Mesenchymal stem cell (in vitro differentiated cells and primary cell): Measurements from ENCODE around the gene ZBTB16. TPM values are rescaled to one million over a fixed set of nuclear protein-coding genes. Genes with fewer than 3 reads are reported as not detected.

ENCODE experiments used
- DNase-seq: peaks from one replicate; pipeline ENCODE4 v3.0.0-alpha.2; 2013
- H2AFZ ChIP-seq: one replicate; pipeline ENCODE4 v1.6.1; 2013; ENCODE audit warnings: low read depth, mild to moderate bottlenecking, control low read depth, inconsistent platforms, low read length, moderate library complexity
- H2AK5ac ChIP-seq: 2 replicates; pipeline ENCODE4 v1.6.1; 2013; ENCODE audit warnings: low read length, moderate library complexity, mild to moderate bottlenecking, inconsistent platforms; ENCODE audit not compliant: severe bottlenecking
- H2BK120ac ChIP-seq: one replicate; pipeline ENCODE4 v1.6.1; 2013; ENCODE audit warnings: low read depth, mild to moderate bottlenecking, inconsistent platforms, low read length, moderate library complexity
- H2BK12ac ChIP-seq, 2 experiments: one replicate each; pipeline ENCODE4 v1.6.1; 2013; ENCODE audit warnings: inconsistent platforms in 2 of 2, low read length in 2 of 2, mild to moderate bottlenecking in 2 of 2, moderate library complexity in 2 of 2, control low read depth in 1 of 2
- H2BK15ac ChIP-seq: one replicate; pipeline ENCODE4 v1.6.1; 2013; ENCODE audit warnings: mild to moderate bottlenecking, low read depth, inconsistent platforms; ENCODE audit not compliant: poor library complexity, severe bottlenecking
- H2BK5ac ChIP-seq: 2 replicates; pipeline ENCODE4 v1.6.1; 2013; ENCODE audit warnings: low read depth, mild to moderate bottlenecking, low read length, control low read depth, inconsistent platforms; ENCODE audit not compliant: poor library complexity, severe bottlenecking
- H3K14ac ChIP-seq, 2 experiments: one replicate each; pipeline ENCODE4 v1.6.1; 2013; ENCODE audit warnings: inconsistent platforms in 2 of 2, low read length in 2 of 2, control low read depth in 1 of 2, mild to moderate bottlenecking in 1 of 2, moderate library complexity in 1 of 2
- H3K18ac ChIP-seq, 2 experiments: one replicate each; pipeline ENCODE4 v1.6.1; 2013; ENCODE audit warnings: inconsistent platforms in 2 of 2, low read length in 2 of 2, control low read depth in 1 of 2, low read depth in 1 of 2, mild to moderate bottlenecking in 1 of 2
- H3K23ac ChIP-seq, 2 experiments: one replicate each; pipeline ENCODE4 v1.6.1; 2013; ENCODE audit warnings: inconsistent platforms in 2 of 2, low read length in 2 of 2, mild to moderate bottlenecking in 2 of 2, moderate library complexity in 2 of 2, control low read depth in 1 of 2
- H3K27ac ChIP-seq: 2 replicates; pipeline ENCODE4 v1.5.1; 2013; ENCODE audit warnings: mild to moderate bottlenecking, moderate library complexity, low read length, control low read depth, inconsistent platforms; ENCODE audit not compliant: poor library complexity, severe bottlenecking
- H3K27me3 ChIP-seq, 2 experiments: 2 replicates each; pipeline versions ENCODE4 v1.6.1 to v1.7.0; 2013; ENCODE audit warnings: low read length in 2 of 2, mild to moderate bottlenecking in 2 of 2, moderate library complexity in 2 of 2, control low read depth in 1 of 2, inconsistent platforms in 1 of 2; ENCODE audit not compliant: control insufficient read depth in 1 of 2, insufficient read depth in 1 of 2
- H3K36me3 ChIP-seq, 2 experiments: 2 replicates each; pipeline versions ENCODE4 v1.6.1 to v1.7.0; 2013; ENCODE audit warnings: low read length in 2 of 2, control low read depth in 1 of 2, inconsistent platforms in 1 of 2, low read depth in 1 of 2, mild to moderate bottlenecking in 1 of 2; ENCODE audit not compliant: insufficient read depth in 2 of 2, control insufficient read depth in 1 of 2
- H3K4ac ChIP-seq, 2 experiments: one replicate each; pipeline ENCODE4 v1.6.1; 2013; ENCODE audit warnings: inconsistent platforms in 2 of 2, low read length in 2 of 2, mild to moderate bottlenecking in 2 of 2, moderate library complexity in 2 of 2, control low read depth in 1 of 2, low read depth in 1 of 2
- H3K4me1 ChIP-seq: 2 replicates; pipeline ENCODE4 v1.6.1; 2013; ENCODE audit warnings: low read depth, low read length, control low read depth; ENCODE audit not compliant: control insufficient read depth, insufficient read depth
- H3K4me2 ChIP-seq: 2 replicates; pipeline ENCODE4 v1.6.1; 2013; ENCODE audit warnings: low read length, mild to moderate bottlenecking, inconsistent platforms; ENCODE audit not compliant: poor library complexity, severe bottlenecking
- H3K4me3 ChIP-seq, 2 experiments: 2 replicates each; pipeline versions ENCODE4 v1.5.1 to v1.7.0; 2013; ENCODE audit warnings: low read length in 2 of 2, mild to moderate bottlenecking in 2 of 2, control low read depth in 1 of 2, low read depth in 1 of 2; ENCODE audit not compliant: insufficient read depth in 1 of 2
- H3K79me1 ChIP-seq: replicated peaks from 2 replicates; pipeline ENCODE4 v1.6.1; 2013; ENCODE audit warnings: mild to moderate bottlenecking, control low read depth, low read length, inconsistent platforms; ENCODE audit not compliant: poor library complexity, severe bottlenecking
- H3K9ac ChIP-seq: 2 replicates; pipeline ENCODE4 v1.7.0; 2013; ENCODE audit warnings: mild to moderate bottlenecking, low read length, moderate library complexity
- H3K9me3 ChIP-seq: 2 replicates; pipeline ENCODE4 v1.7.0; 2013; ENCODE audit warnings: mild to moderate bottlenecking, low read length; ENCODE audit not compliant: control insufficient read depth
- H4K8ac ChIP-seq: one replicate; pipeline ENCODE4 v1.6.1; 2013; ENCODE audit warnings: inconsistent platforms, mild to moderate bottlenecking, low read length, moderate library complexity
- H4K91ac ChIP-seq: one replicate; pipeline ENCODE4 v1.6.1; 2013; ENCODE audit warnings: mild to moderate bottlenecking, low read length, inconsistent platforms
- WGBS: methylation state at CpG from one replicate; pipeline ENCODE4 v1.1.7; 2013; ENCODE audit warnings: mixed read lengths; 5-methylcytosine and 5-hydroxymethylcytosine counted together
- polyA plus RNA-seq, 2 experiments: library from polyadenylated mRNA; stranded (reverse); fragments of 200-250 nt; gene quantifications; one replicate each; pipeline ENCODE4 v1.2.3, GENCODE V29; 2013

ZBTB16 gene
- polyA plus RNA-seq (2013, experiment 1 of 2), result 2.4 TPM
- polyA plus RNA-seq (2013, experiment 2 of 2), result 2.1 TPM

GRCh38 chr11:114059278-114059983, at the start of gene ZBTB16:
TSS of gene ZBTB16 (plus strand) at chr11:114059711. CDS start at chr11:114063301, 3,590 bp downstream.
- Histone ChIP-seq H3K9ac (no peak within 1 kb of the TSS), H3K4me3 (peak within 1 kb of the TSS; percentile 48 to 82)

GRCh38 chr11:114010931-114011330, 48.6 kb upstream of the ZBTB16 start:
- Histone ChIP-seq H2BK120ac (no peak overlapping the region), H3K36me3 (no peaks in the 10 kb centered on the region), H3K27me3 (peaks cover 3 to 34% of the 10 kb centered on the region in 2 experiments), H3K4me3 (no peak overlapping the region), H2BK5ac (no peak overlapping the region), H3K4me2 (no peak overlapping the region), H4K8ac (no peak overlapping the region), H3K9ac (no peak overlapping the region), H3K4ac (no peak overlapping the region), H3K27ac (no peak overlapping the region), H2AFZ (no peak overlapping the region), H3K23ac (no peak overlapping the region), H2AK5ac (no peak overlapping the region), H3K18ac (no peak overlapping the region), H2BK15ac (no peak overlapping the region), H3K9me3 (no peaks in the 10 kb centered on the region), H4K91ac (no peak overlapping the region), H3K4me1 (no peaks in the 10 kb centered on the region), H2BK12ac (no peak overlapping the region), H3K14ac (no peak overlapping the region), H3K79me1 (no peaks in the 10 kb centered on the region)
- WGBS, result 82% methylated on average over 4 of the region's 4 CpGs
- DNase-seq, result no peak

More at GRCh38 chr11:114059278-114059983, at the start of gene ZBTB16:
- Histone ChIP-seq H3K23ac (peak within 1 kb of the TSS; percentile 39 to 90), H3K36me3 (no peaks in the 10 kb centered on the region), H4K8ac (peak within 1 kb of the TSS; percentile 78), H4K91ac (peak within 1 kb of the TSS; percentile 78), H3K27me3 (peaks cover 81 to 91% of the 10 kb centered on the region in 2 experiments), H2BK120ac (peak within 1 kb of the TSS; percentile 73), H3K4ac (peak within 1 kb of the TSS; percentile 40 to 76), H3K4me1 (peaks cover 24% of the 10 kb centered on the region), H3K27ac (no peak within 1 kb of the TSS), H3K4me2 (peak within 1 kb of the TSS; percentile 94), H3K14ac (peak within 1 kb of the TSS in 1 of 2 experiments; percentile 94), H3K18ac (peak within 1 kb of the TSS; percentile 82 to 95), H3K79me1 (no peaks in the 10 kb centered on the region), H3K9me3 (no peaks in the 10 kb centered on the region), H2BK12ac (peak within 1 kb of the TSS; percentile 63 to 88), H2AK5ac (no peak within 1 kb of the TSS), H2BK15ac (peak within 1 kb of the TSS; percentile 97), H2AFZ (peak within 1 kb of the TSS; percentile 69), H2BK5ac (no peak within 1 kb of the TSS)
- peak; percentile 82 for DNase-seq
- WGBS, result under 1% methylated on average over 19 of the region's 71 CpGs

- Histone ChIP-seq H2AK5ac (no peak overlapping the region), H3K4me1 (no peaks in the 10 kb centered on the region), H3K36me3 (no peaks in the 10 kb centered on the region), H3K9me3 (no peaks in the 10 kb centered on the region), H4K8ac (no peak overlapping the region), H2BK120ac (no peak overlapping the region), H3K4me3 (no peak overlapping the region), H2AFZ (no peak overlapping the region), H3K14ac (no peak overlapping the region), H3K27me3 (peaks cover 3 to 34% of the 10 kb centered on the region in 2 experiments), H2BK5ac (no peak overlapping the region), H3K9ac (no peak overlapping the region), H2BK12ac (no peak overlapping the region), H3K27ac (no peak overlapping the region), H3K79me1 (no peaks in the 10 kb centered on the region), H3K18ac (no peak overlapping the region), H3K23ac (no peak overlapping the region), H3K4ac (no peak overlapping the region), H3K4me2 (no peak overlapping the region), H4K91ac (no peak overlapping the region), H2BK15ac (no peak overlapping the region)
- no peak for DNase-seq
- 66% methylated on average over 2 of the region's 2 CpGs for WGBS
Measured at GRCh38 chr11:114011443-114011842, 48.1 kb upstream of the ZBTB16 start.

GRCh38 chr11:114015117-114015516, 44.4 kb upstream of the ZBTB16 start:
- no peak overlapping the region for H3K14ac ChIP-seq
- no peaks in the 10 kb centered on the region for H3K4me1 ChIP-seq
- H2BK5ac ChIP-seq, result no peak overlapping the region
- H2BK120ac ChIP-seq, result no peak overlapping the region
- peaks cover 3 to 17% of the 10 kb centered on the region in 2 experiments for H3K27me3 ChIP-seq
- H3K4ac ChIP-seq, result no peak overlapping the region
- no peak overlapping the region for H2BK15ac ChIP-seq
- no peak overlapping the region for H4K8ac ChIP-seq
- H4K91ac ChIP-seq, result no peak overlapping the region
- DNase-seq, result no peak
- no peak overlapping the region for H3K4me2 ChIP-seq
- no peaks in the 10 kb centered on the region for H3K79me1 ChIP-seq
- H3K9ac ChIP-seq, result no peak overlapping the region
- H3K18ac ChIP-seq, result no peak overlapping the region
- no peaks in the 10 kb centered on the region for H3K36me3 ChIP-seq
- 52% methylated on average over 6 of the region's 6 CpGs for WGBS
- H2BK12ac ChIP-seq, result no peak overlapping the region
- no peak overlapping the region for H3K27ac ChIP-seq
- H3K23ac ChIP-seq, result no peak overlapping the region
- H3K9me3 ChIP-seq, result no peaks in the 10 kb centered on the region
- H2AK5ac ChIP-seq, result no peak overlapping the region
- no peak overlapping the region for H2AFZ ChIP-seq
- H3K4me3 ChIP-seq, result no peak overlapping the region
